Skin epidermis (tissue), 12 donors: ENCODE results near the gene CAPN9.
"Not testable (repeated sequence)": the region's sequence is repeated elsewhere in the genome, so short reads cannot be mapped to it uniquely, and the experiment has no call there.

Experiments
- H3K27ac ChIP-seq, 21 experiments: fragments of 200-600 bp; sonication (generic) in 11 of 21; one replicate each; pipeline ENCODE4 v1.5.0; 2020; ENCODE audit warnings: mild to moderate bottlenecking in 3 of 21, inconsistent platforms in 2 of 21, moderate library complexity in 2 of 21
- H3K4me3 ChIP-seq, 7 experiments: fragments of 200-600 bp; sonication (generic) in 2 of 7; one replicate each; pipeline ENCODE4 v1.5.0; 2020; ENCODE audit warnings: inconsistent platforms in 2 of 7, mild to moderate bottlenecking in 2 of 7, moderate library complexity in 1 of 7

The CAPN9 gene

DNA sequence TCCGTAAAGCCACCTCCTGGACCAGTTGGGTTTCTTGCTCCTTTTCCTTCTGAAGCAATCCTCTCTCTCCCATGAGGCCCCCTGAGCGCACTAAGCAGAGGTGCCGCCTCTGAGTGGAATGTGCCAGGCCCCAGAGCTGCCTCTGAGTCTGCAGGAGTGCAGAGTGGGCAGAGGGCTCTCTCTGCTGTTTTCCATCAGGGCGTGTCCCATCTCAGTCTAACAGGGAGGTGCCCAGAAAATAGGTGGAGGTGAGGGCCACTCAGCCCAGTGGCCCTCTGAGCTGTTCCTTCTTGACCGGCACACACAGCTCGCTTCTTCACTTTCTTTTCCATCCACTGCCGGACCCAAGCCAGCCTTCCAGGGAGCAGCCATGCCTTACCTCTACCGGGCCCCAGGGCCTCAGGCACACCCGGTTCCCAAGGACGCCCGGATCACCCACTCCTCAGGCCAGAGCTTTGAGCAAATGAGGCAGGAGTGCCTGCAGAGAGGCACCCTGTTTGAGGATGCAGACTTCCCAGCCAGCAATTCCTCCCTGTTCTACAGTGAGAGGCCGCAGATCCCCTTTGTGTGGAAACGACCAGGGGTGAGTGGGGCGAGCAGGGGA lies at the start of gene CAPN9:
Gene CAPN9, plus strand, starts transcription at position 262 of the 604 bp plus-strand sequence. Its CDS starts 109 bp downstream, at position 371.
- Histone ChIP-seq H3K4me3 (no peak within 1 kb of the TSS), H3K27ac (no peak within 1 kb of the TSS)

DNA sequence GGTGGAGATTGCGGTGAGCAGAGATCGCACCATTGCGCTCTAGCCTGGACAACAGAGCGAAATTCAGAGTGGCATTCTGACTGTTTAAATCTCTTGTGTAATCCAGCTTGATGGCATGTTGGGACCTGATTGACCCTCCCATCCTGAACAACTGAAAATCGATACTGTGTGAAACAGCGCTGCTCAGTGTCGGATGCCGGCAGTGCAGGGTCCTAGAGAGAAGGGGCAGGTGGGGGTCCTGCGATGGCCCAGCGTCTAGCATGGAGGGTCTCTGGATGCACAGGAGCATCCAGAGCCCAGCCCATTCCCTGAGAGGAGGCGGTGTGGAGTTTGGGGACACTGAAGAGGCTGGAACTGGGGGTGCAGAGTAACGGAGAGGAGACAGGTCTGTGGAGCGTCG lies 49.1 kb upstream of the CAPN9 start:
- Histone ChIP-seq H3K27ac (no peak overlapping the region), H3K4me3 (no peak overlapping the region)

DNA sequence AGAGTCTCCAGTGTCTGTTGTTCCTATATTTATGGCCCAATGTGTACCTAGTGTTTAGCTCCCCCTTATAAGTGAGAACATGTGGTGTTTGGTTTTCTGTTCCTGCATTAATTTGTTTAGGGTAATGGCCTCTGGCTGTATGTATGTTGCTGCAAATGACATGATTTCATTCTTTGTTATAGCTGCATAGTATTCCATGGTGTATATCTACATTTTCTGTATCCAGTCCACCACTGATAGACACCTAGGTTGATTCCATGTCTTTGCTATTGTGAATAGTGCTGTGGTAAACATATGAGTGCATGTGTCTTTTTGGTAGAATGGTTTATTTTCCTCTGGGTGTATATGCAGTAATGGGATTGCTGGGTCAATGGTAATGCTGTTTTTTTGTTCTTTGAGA lies 48.2 kb upstream of the CAPN9 start:
- H3K4me3 ChIP-seq, H3K27ac ChIP-seq: not testable (repeated sequence)

GRCh38 chr1:230699716-230700115 lies 47.5 kb upstream of the CAPN9 start:
- H3K27ac ChIP-seq: no peak overlapping the region
- no peak overlapping the region for H3K4me3 ChIP-seq

GRCh38 chr1:230700132-230700531 lies 47.1 kb upstream of the CAPN9 start:
- no peak overlapping the region for H3K4me3 ChIP-seq
- H3K27ac ChIP-seq: no peak overlapping the region

GRCh38 chr1:230701434-230701833 lies 45.8 kb upstream of the CAPN9 start:
- H3K27ac ChIP-seq: no peak overlapping the region

GRCh38 chr1:230701895-230702768 lies 45.1 kb upstream of the CAPN9 start:
- Histone ChIP-seq H3K27ac (no peak overlapping the region), H3K4me3 (no peak overlapping the region)

More at GRCh38 chr1:230701434-230701833, 45.8 kb upstream of the CAPN9 start:
- H3K4me3 ChIP-seq: no peak overlapping the region

- Histone ChIP-seq H3K27ac (no peak overlapping the region), H3K4me3 (no peak overlapping the region)
Measured at GRCh38 chr1:230702934-230703678, 44.1 kb upstream of the CAPN9 start.

DNA sequence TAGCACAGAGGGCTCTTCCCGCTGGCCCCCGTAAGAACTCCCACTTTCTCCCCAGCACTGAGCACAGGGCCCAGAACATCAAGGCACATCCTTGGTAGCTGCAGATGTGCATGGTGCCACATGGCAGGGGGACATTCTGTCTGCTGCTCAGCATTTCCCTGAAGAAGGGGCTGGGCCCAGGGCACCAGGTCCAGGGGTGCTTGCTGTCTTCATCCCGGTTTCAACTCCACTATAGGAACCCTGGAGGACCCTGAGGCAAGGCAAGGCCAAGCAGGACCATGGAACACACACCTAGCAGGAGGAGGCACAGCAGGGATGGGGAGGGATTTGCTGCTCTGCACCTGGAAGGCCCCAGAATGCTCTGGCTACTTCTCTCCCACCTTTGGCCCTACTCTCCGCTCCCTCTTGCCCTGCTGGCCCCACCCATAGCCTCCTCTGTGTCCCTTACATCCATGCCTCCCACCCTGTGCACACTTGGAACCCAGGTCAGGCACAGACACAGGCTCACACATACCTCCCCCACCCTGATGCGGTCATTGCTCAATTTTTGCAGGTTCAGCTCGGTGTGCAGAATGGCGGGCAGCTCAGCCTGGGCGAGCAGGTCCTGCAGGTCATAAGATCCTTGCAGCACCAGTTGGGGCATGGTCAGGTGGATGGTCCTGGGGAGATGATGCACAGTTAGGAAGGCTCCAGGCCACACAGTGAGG lies 43.4 kb upstream of the CAPN9 start:
- Histone ChIP-seq H3K27ac (no peak overlapping the region), H3K4me3 (no peak overlapping the region)

- H3K27ac ChIP-seq: no peak overlapping the region
Measured at GRCh38 chr1:230704830-230705229, 42.4 kb upstream of the CAPN9 start.

DNA sequence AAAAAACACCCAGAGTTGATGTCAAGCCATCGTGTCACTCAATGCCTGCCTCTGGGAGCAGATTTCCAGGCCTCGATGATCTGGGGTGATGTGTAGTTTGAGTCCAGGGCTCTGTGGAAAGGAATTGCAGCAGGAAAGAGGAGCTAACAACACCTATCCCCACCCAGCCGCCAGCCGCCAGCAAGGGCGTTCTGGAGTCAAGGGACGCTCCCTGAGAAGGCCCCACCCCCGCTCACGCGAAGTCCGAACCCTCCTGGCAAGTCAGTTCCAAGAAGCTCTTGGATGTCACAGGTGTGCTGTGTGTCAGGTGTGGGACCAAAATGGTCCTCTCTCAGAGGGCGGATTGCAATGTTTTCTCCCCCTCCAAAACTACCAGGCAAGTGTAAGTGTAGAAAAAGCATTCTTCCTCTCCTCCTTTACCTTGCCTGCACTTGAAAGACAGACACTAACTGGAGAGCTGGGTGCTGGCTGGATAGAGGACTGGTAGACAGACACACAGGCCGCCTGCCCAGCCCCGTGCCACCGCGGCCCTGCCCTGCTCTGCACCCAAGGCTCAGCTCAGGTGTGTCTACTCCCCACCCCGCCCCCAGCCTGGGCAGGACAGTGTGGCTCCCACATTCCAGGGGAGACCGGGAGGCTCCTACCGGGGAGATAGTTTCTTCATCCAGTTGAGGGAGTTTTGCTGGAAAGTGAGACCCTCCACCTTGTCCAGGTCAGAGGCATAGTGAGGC lies 41.7 kb upstream of the CAPN9 start:
- no peak overlapping the region for H3K27ac ChIP-seq

More at GRCh38 chr1:230704830-230705229, 42.4 kb upstream of the CAPN9 start:
- no peak overlapping the region for H3K4me3 ChIP-seq

GRCh38 chr1:230706020-230706699 lies 41.0 kb upstream of the CAPN9 start:
- Histone ChIP-seq H3K27ac (no peak overlapping the region), H3K4me3 (no peak overlapping the region)

More for the DNA sequence above, 41.7 kb upstream of the CAPN9 start:
- H3K4me3 ChIP-seq: no peak overlapping the region

- Histone ChIP-seq H3K4me3 (no peak overlapping the region), H3K27ac (no peak overlapping the region)
Measured at GRCh38 chr1:230706887-230707731, 40.1 kb upstream of the CAPN9 start.

- H3K4me3 ChIP-seq: no peak overlapping the region
- no peak overlapping the region for H3K27ac ChIP-seq
Measured at GRCh38 chr1:230707732-230708630, 39.2 kb upstream of the CAPN9 start.

GRCh38 chr1:230708631-230709580 lies 38.3 kb upstream of the CAPN9 start:
- H3K4me3 ChIP-seq: no peak overlapping the region
- no peak overlapping the region for H3K27ac ChIP-seq
